ENCODE data around the gene ATAD3B.

- TF ChIP-seq ZBTB49 (tag by site-specific recombination; IDR thresholded peaks at IDR 0.05; ENCODE audit: low read depth) (no peak), CTCF (tag by site-specific recombination; IDR thresholded peaks at IDR 0.05) (no peak)
These were observed 18.3 kb downstream of the ATAD3B start for GRCh38 chr1:1489861-1490260.

Data from HEK293 (cell line).